Uterus (tissue), 4 donors: ENCODE results near the gene DHFR. TPM values are rescaled to one million over a fixed set of nuclear protein-coding genes. Genes with fewer than 3 reads are reported as not detected.

Source experiments
- DNase-seq, 2 donors: peaks; one replicate each; pipeline ENCODE4 v3.0.0-alpha.2; 2019 to 2020
- H3K27ac ChIP-seq, 2 donors: fragments of 200-600 bp; sonication (generic); 1 replicate in 1 of 2; 2 replicates in 1 of 2; pipeline ENCODE4 v1.5.1; 2016 to 2018
- H3K27me3 ChIP-seq, 2 donors: fragments of 200-600 bp; sonication (generic); one replicate each; pipeline ENCODE4 v1.5.1; 2018 to 2019; ENCODE audit warnings: control low read depth in 1 of 2
- H3K36me3 ChIP-seq, 2 donors: fragments of 200-600 bp; sonication (generic); one replicate each; pipeline ENCODE4 v1.5.1; 2019; ENCODE audit warnings: control low read depth in 1 of 2
- H3K4me1 ChIP-seq, 2 donors: fragments of 200-600 bp; sonication (generic); one replicate each; pipeline ENCODE4 v1.5.1; 2018 to 2019; ENCODE audit warnings: control low read depth in 1 of 2
- H3K4me3 ChIP-seq, 2 donors: fragments of 200-600 bp; sonication (generic); 1 replicate in 1 of 2; 2 replicates in 1 of 2; pipeline ENCODE4 v1.5.1; 2018 to 2019; ENCODE audit warnings: mild to moderate bottlenecking in 1 of 2
- H3K9me3 ChIP-seq, 2 donors: fragments of 200-600 bp; sonication (generic); one replicate each; pipeline ENCODE4 v1.5.1; 2019; ENCODE audit warnings: control low read depth in 1 of 2
- CTCF ChIP-seq, 4 experiments: fragments of 200-600 bp in 2 of 4; fragments of 450-650 bp in 2 of 4; sonication (generic) in 2 of 4; IDR thresholded peaks; one replicate each; pipeline ENCODE4 v1.5.1; 2016 to 2019; ENCODE audit warnings: antibody characterized with exemption in 4 of 4, mild to moderate bottlenecking in 2 of 4, moderate library complexity in 1 of 4
- POLR2A ChIP-seq, 2 donors: fragments of 450-650 bp; IDR thresholded peaks; one replicate each; pipeline ENCODE4 v1.6.1; 2016; ENCODE audit warnings: antibody characterized with exemption in 2 of 2, mild to moderate bottlenecking in 1 of 2, moderate library complexity in 1 of 2
- intact Hi-C: fragments of 100-400 bp; cut with DNase I; formaldehyde crosslinking; loops from one replicate; pipeline ENCODE4 v1.15.1; 2023; ENCODE audit warnings: low total_unique reads
- total RNA-seq, 4 donors: library from RNA; depleted of rRNA in 3 of 4; stranded (reverse); fragments of >200 nt in 3 of 4; gene quantifications; one replicate each; pipeline versions ENCODE4 v1.1.0 to v1.2.4, GENCODE V29; 2014 to 2023
- donor health status: DM: yes; HTN: yes; CAD: no.

The DHFR gene
- total RNA-seq, 4 donors from 2014 or later, result 1.8 to 39.6 (median 4.7) TPM

GRCh38 chr5:80646926-80647325, 7.9 kb downstream of the DHFR start:
- intact Hi-C loops, result no loop called here
- H3K9me3 ChIP-seq, result no peaks in the 10 kb centered on the region
- no peak overlapping the region for H3K4me3 ChIP-seq
- H3K4me1 ChIP-seq, result no peaks in the 10 kb centered on the region
- TF ChIP-seq CTCF (IDR thresholded peaks at IDR 0.05), result no peak
- no peak for TF ChIP-seq POLR2A (IDR thresholded peaks at IDR 0.05)
- H3K27me3 ChIP-seq, result no peaks in the 10 kb centered on the region
- no peaks in the 10 kb centered on the region for H3K36me3 ChIP-seq
- DNase-seq, result no peak
- no peak overlapping the region for H3K27ac ChIP-seq

GRCh38 chr5:80644900-80645299, 9.9 kb downstream of the DHFR start:
- Histone ChIP-seq H3K9me3 (no peaks in the 10 kb centered on the region), H3K27ac (no peak overlapping the region), H3K4me1 (no peaks in the 10 kb centered on the region), H3K4me3 (no peak overlapping the region), H3K27me3 (no peaks in the 10 kb centered on the region), H3K36me3 (no peaks in the 10 kb centered on the region)
- no peak for TF ChIP-seq POLR2A (IDR thresholded peaks at IDR 0.05)
- no peak for TF ChIP-seq CTCF (IDR thresholded peaks at IDR 0.05)
- DNase-seq, result no peak
- intact Hi-C loops, result no loop called here

GRCh38 chr5:80641353-80641752, 13.4 kb downstream of the DHFR start:
- H3K27me3 ChIP-seq, result no peaks in the 10 kb centered on the region
- H3K4me1 ChIP-seq, result no peaks in the 10 kb centered on the region
- H3K36me3 ChIP-seq, result no peaks in the 10 kb centered on the region
- no peak overlapping the region for H3K27ac ChIP-seq
- TF ChIP-seq POLR2A (IDR thresholded peaks at IDR 0.05) (no peak), CTCF (IDR thresholded peaks at IDR 0.05) (no peak)
- no peak overlapping the region for H3K4me3 ChIP-seq
- no peak for DNase-seq
- no peaks in the 10 kb centered on the region for H3K9me3 ChIP-seq
- intact Hi-C loops, result no loop called here

- intact Hi-C loops, result no loop called here
- Histone ChIP-seq H3K9me3 (no peaks in the 10 kb centered on the region), H3K36me3 (no peaks in the 10 kb centered on the region), H3K4me1 (no peaks in the 10 kb centered on the region), H3K27me3 (no peaks in the 10 kb centered on the region), H3K4me3 (no peak overlapping the region), H3K27ac (no peak overlapping the region)
- TF ChIP-seq CTCF (IDR thresholded peaks at IDR 0.05) (no peak), POLR2A (IDR thresholded peaks at IDR 0.05) (no peak)
- no peak for DNase-seq
Measured at GRCh38 chr5:80634193-80634592, 20.6 kb downstream of the DHFR start.

- no peak for TF ChIP-seq POLR2A (IDR thresholded peaks at IDR 0.05)
- Histone ChIP-seq H3K9me3 (no peaks in the 10 kb centered on the region), H3K4me3 (no peak overlapping the region), H3K27ac (no peak overlapping the region), H3K4me1 (no peaks in the 10 kb centered on the region), H3K36me3 (no peaks in the 10 kb centered on the region), H3K27me3 (no peaks in the 10 kb centered on the region)
- intact Hi-C loops, result no loop called here
- DNase-seq, result no peak
Measured at GRCh38 chr5:80632700-80633099, 22.1 kb downstream of the DHFR start.
